Neural crest cell (in vitro differentiated cells): Measurements from ENCODE around the gene RGS19. TPM values are rescaled to one million over a fixed set of nuclear protein-coding genes. Genes with fewer than 3 reads are reported as not detected.

ENCODE experiments used
- DNase-seq: peaks from one replicate; pipeline ENCODE4 v3.0.0; 2021; ENCODE audit warnings: low read depth, mixed read lengths, low spot score
- H3K27ac Mint-ChIP-seq: one replicate; pipeline ENCODE4 v1.8.0; 2021; ENCODE audit warnings: mild to moderate bottlenecking, mixed read lengths; ENCODE audit not compliant: unreplicated experiment
- H3K27me3 Mint-ChIP-seq: 2 replicates; pipeline ENCODE4 v1.8.0; 2021; ENCODE audit warnings: low read depth, mild to moderate bottlenecking, mixed read lengths
- H3K36me3 Mint-ChIP-seq: 2 replicates; pipeline ENCODE4 v1.8.0; 2021; ENCODE audit warnings: low read depth, mild to moderate bottlenecking, mixed read lengths
- H3K4me1 Mint-ChIP-seq: 2 replicates; pipeline ENCODE4 v1.8.0; 2021; ENCODE audit warnings: mixed read lengths
- H3K4me3 Mint-ChIP-seq: one replicate; pipeline ENCODE4 v1.8.0; 2021; ENCODE audit warnings: mild to moderate bottlenecking, mixed read lengths
- H3K9me3 Mint-ChIP-seq: 2 replicates; pipeline ENCODE4 v1.8.0; 2021; ENCODE audit warnings: mixed read lengths
- total RNA-seq: library from RNA; stranded (reverse); gene quantifications from 2 replicates; pipeline ENCODE4 v1.2.1, GENCODE V29; 2021
- TF ChIP-seq, protein P1 (sequence below): fragments of 200-600 bp; sonication (generic); conservative IDR thresholded peaks from 2 replicates; pipeline ENCODE4 v1.5.0; 2021; ENCODE audit warnings: antibody characterized with exemption, mild to moderate bottlenecking

RGS19 gene
- total RNA-seq, 1 donor from 2014 or later, result 11.7 TPM

DNA sequence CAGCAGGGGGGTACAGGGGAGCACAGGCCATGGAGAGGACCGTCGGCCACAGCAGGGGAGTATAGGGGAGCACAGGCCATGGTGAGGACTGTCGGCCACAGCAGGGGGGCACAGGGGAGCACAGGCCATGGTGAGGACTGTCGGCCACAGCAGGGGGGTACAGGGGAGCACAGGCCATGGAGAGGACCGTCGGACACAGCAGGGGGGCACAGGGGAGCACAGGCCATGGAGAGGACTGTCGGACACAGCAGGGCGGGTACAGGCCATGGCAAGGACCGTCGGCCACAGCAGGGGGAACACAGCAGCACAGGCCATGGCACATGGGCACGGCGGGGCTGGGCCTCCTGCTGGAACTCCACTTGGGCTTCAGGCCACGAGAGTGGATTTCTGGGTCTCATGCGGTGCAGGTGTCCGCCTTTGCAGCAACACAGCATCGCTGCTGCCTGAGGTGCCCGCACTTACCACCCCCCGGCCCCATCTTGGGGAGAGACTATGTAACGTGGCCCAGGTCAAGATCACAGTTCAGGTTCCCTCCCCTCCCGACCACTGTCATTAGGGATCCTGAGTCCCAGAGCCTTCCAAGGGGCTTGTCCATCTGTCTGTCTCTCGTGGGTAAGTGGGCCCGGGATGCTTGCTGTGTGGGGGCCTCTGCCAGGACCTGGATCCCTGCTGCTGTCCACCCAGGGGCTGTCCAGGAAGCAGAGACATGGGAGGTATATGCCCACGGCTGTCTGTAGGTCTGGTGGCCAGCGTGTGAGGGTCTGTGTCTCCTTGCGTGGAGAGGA lies 25.5 kb upstream of the RGS19 start:
- Mint-ChIP-seq H3K36me3 (no peaks in the 10 kb centered on the region), H3K27me3 (peaks cover 31% of the 10 kb centered on the region), H3K4me3 (no peak overlapping the region), H3K4me1 (peaks cover 4% of the 10 kb centered on the region), H3K9me3 (no peaks in the 10 kb centered on the region), H3K27ac (no peak overlapping the region)
- no peak for DNase-seq
- TF ChIP-seq, protein P1, sequence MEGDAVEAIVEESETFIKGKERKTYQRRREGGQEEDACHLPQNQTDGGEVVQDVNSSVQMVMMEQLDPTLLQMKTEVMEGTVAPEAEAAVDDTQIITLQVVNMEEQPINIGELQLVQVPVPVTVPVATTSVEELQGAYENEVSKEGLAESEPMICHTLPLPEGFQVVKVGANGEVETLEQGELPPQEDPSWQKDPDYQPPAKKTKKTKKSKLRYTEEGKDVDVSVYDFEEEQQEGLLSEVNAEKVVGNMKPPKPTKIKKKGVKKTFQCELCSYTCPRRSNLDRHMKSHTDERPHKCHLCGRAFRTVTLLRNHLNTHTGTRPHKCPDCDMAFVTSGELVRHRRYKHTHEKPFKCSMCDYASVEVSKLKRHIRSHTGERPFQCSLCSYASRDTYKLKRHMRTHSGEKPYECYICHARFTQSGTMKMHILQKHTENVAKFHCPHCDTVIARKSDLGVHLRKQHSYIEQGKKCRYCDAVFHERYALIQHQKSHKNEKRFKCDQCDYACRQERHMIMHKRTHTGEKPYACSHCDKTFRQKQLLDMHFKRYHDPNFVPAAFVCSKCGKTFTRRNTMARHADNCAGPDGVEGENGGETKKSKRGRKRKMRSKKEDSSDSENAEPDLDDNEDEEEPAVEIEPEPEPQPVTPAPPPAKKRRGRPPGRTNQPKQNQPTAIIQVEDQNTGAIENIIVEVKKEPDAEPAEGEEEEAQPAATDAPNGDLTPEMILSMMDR, result no peak

DNA sequence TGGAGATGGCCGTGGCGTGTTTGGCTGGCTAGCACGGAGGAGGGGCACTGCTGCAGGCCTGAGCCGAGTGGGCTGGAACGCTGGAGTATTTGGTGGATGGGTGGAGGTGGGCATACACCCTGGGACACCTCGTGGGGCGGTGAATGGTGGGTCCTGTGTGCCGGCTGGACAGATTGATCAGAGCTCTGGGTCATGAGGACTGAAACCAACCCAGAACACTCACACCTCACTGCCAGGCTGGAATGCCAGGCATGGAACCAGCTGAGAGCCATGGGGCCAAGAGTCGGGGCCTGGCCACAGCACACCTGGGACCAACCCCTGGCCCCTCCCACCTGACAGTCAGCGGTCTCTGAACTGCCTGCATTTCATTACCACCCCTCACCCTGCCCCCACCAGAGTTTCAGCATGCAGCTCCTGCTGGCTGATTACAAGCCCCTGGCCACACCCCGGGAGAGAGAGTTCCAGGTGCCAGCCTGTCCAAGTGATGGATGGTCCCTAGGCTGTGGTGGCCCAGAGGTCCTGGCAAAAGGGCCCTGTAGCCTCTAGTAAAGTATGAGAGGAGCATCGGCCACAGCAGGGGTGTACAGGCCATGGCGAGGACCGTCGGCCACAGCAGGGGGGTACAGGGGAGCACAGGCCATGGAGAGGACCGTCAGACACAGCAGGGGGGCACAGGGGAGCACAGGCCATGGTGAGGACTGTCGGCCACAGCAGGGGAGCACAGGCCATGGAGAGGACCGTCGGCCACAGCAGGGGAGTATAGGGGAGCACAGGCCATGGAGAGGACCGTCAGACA lies 24.8 kb upstream of the RGS19 start:
- Mint-ChIP-seq H3K4me3 (no peak overlapping the region), H3K9me3 (no peaks in the 10 kb centered on the region), H3K27me3 (peaks cover 31% of the 10 kb centered on the region), H3K36me3 (no peaks in the 10 kb centered on the region), H3K27ac (no peak overlapping the region), H3K4me1 (peaks cover 4% of the 10 kb centered on the region)
- DNase-seq, result no peak
- TF ChIP-seq, protein P1, result no peak

DNA sequence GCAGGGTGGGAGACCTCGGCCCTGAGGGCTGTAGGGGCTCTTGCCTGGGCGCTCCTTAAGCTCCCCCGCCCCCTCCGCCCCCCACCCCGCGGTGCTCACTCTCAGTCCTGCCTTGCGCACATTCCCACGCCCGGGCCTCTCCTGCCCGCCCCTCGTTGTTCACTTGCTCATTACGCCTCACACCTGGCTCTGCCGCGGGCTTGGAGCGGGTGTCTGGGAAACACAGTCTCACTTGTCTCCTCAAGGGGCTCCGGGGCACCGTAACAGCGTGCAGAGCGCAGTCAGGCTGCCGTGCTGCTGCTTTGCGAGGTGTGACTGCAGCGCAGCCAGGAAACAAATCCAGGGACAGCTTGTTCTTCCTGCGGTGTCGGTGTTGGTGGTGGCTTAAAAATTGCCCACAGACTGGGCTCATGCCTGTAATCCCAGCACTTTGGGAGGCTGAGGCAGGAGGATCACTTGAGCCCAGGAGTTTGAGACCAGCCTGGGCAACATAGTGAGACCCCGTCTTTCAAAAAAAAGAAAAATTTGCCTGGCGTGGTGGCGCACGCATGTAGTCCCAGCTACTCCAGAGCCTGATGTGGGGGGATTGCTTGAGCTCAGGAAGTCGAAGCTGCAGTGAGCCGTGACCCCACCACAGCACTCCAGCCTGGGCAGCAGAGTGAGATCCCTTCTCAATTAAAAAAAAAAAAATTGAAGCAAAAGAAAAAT lies 23.5 kb upstream of the RGS19 start:
- no peak overlapping the region for H3K27ac Mint-ChIP-seq
- TF ChIP-seq, protein P1, result no peak
- no peak overlapping the region for H3K4me3 Mint-ChIP-seq
- no peaks in the 10 kb centered on the region for H3K9me3 Mint-ChIP-seq
- DNase-seq, result no peak
- peaks cover 31% of the 10 kb centered on the region for H3K27me3 Mint-ChIP-seq
- H3K36me3 Mint-ChIP-seq, result no peaks in the 10 kb centered on the region
- H3K4me1 Mint-ChIP-seq, result peaks cover 4% of the 10 kb centered on the region

DNA sequence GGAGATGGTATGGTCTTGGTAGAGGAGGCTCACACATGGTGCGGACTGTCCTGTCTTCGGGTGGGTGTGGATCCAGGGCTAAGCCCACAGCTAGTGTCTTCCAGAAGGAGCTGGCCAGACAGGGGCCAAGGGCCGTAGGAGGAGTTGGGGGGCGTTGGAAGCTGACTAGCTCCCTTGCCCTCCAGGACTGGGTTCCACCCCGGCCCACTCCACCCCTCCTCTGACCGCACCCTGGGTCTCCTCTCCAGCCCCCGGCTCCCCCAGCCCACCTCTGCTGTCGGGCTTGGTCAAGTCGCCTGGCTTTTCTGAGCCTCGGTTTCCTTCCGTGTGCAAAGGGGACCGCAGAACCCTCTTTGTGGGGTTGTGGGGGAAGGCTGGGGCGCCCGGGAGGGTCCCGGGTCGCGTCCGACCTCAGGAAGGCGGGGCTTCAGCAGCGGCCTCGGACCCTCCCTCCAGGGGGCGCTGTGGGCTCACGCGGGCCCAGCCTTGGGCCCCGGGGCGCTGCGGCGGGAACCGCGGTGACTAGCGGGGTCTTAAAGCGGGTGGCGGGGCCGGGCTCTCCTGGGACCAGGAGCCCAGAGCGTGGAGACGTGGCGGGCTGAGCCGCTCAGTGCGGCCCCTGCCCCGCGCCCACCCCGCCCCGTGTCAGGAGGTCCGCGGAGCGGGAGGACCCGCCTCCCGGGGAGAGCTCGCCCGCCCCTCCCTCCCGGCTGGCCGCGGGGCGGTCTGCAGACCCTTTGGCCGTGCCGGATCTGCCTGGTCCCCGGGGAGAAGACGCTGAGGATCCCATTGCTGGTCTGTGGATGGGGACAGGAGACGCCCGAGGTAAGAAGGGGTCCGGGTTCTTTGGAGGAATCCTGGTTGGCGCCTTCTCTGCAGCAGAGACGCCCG lies 22.7 kb upstream of the RGS19 start:
- peaks cover 4% of the 10 kb centered on the region for H3K4me1 Mint-ChIP-seq
- peaks cover under 1% of the 10 kb centered on the region for H3K36me3 Mint-ChIP-seq
- no peak overlapping the region for H3K4me3 Mint-ChIP-seq
- DNase-seq, result peak; percentile 61
- H3K27ac Mint-ChIP-seq, result no peak overlapping the region
- peaks cover under 1% of the 10 kb centered on the region for H3K9me3 Mint-ChIP-seq
- TF ChIP-seq, protein P1, result peak; percentile 89
- H3K27me3 Mint-ChIP-seq, result peaks cover 31% of the 10 kb centered on the region
